H9 (cell line): ENCODE data around the gene KIAA0753. TPM values are rescaled to one million over a fixed set of nuclear protein-coding genes. Genes with fewer than 3 reads are reported as not detected.

Source experiments
- DNase-seq: peaks from one replicate; pipeline ENCODE4 v3.0.0-alpha.2; 2017
- H2AFZ ChIP-seq: one replicate; pipeline ENCODE4 v1.6.1; 2013; ENCODE audit warnings: mild to moderate bottlenecking, low read length, control low read depth, moderate library complexity
- H2AK5ac ChIP-seq: 2 replicates; pipeline ENCODE4 v1.6.1; 2013; ENCODE audit warnings: low read length, control low read depth, mixed read lengths; ENCODE audit not compliant: insufficient read length
- H2BK120ac ChIP-seq: one replicate; pipeline ENCODE4 v1.6.1; 2013; ENCODE audit warnings: low read depth, mild to moderate bottlenecking, low read length, control low read depth, inconsistent platforms; ENCODE audit not compliant: poor library complexity, severe bottlenecking
- H2BK12ac ChIP-seq: 2 replicates; pipeline ENCODE4 v1.6.1; 2013; ENCODE audit warnings: low read length, control low read depth, mixed read lengths, low read depth; ENCODE audit not compliant: insufficient read length
- H2BK15ac ChIP-seq: 2 replicates; pipeline ENCODE4 v1.6.1; 2013; ENCODE audit warnings: low read depth, low read length, control low read depth
- H2BK20ac ChIP-seq: one replicate; pipeline ENCODE4 v1.6.1; 2013; ENCODE audit warnings: low read depth, mild to moderate bottlenecking, low read length, control low read depth, inconsistent platforms; ENCODE audit not compliant: poor library complexity, severe bottlenecking
- H2BK5ac ChIP-seq: 2 replicates; pipeline ENCODE4 v1.6.1; 2013; ENCODE audit warnings: low read length, control low read depth, mixed read lengths; ENCODE audit not compliant: insufficient read length
- H3K14ac ChIP-seq: 2 replicates; pipeline ENCODE4 v1.6.1; 2013; ENCODE audit warnings: low read length, control low read depth; ENCODE audit not compliant: insufficient read depth
- H3K18ac ChIP-seq: 2 replicates; pipeline ENCODE4 v1.6.1; 2013; ENCODE audit warnings: low read depth, mild to moderate bottlenecking, mixed read lengths, low read length, control low read depth; ENCODE audit not compliant: insufficient read length
- H3K23ac ChIP-seq: 2 replicates; pipeline ENCODE4 v1.6.1; 2013; ENCODE audit warnings: low read length, control low read depth, mixed read lengths, low read depth; ENCODE audit not compliant: insufficient read length
- H3K23me2 ChIP-seq: 2 replicates; pipeline ENCODE4 v1.6.1; 2013; ENCODE audit warnings: low read depth, mild to moderate bottlenecking, mixed read lengths, low read length, control low read depth; ENCODE audit not compliant: insufficient read length, poor library complexity, severe bottlenecking
- H3K27ac ChIP-seq: 2 replicates; pipeline ENCODE4 v1.5.1; 2013; ENCODE audit warnings: low read length, control low read depth, mixed read lengths, low read depth; ENCODE audit not compliant: insufficient read length
- H3K27me3 ChIP-seq: 2 replicates; pipeline ENCODE4 v1.6.1; 2013; ENCODE audit warnings: low read length, control low read depth, inconsistent platforms; ENCODE audit not compliant: insufficient read depth
- H3K4ac ChIP-seq: 2 replicates; pipeline ENCODE4 v1.6.1; 2013; ENCODE audit warnings: low read depth, mild to moderate bottlenecking, control low read depth, inconsistent platforms, low read length, moderate library complexity
- H3K4me1 ChIP-seq: 2 replicates; pipeline ENCODE4 v1.6.1; 2013; ENCODE audit warnings: low read length, control low read depth, inconsistent platforms; ENCODE audit not compliant: insufficient read depth
- H3K4me2 ChIP-seq: 2 replicates; pipeline ENCODE4 v1.6.1; 2013; ENCODE audit warnings: low read length, control low read depth, mixed read lengths; ENCODE audit not compliant: insufficient read length, insufficient read depth
- H3K56ac ChIP-seq: 2 replicates; pipeline ENCODE4 v1.6.1; 2013; ENCODE audit warnings: low read depth, mild to moderate bottlenecking, mixed read lengths, low read length, control low read depth; ENCODE audit not compliant: insufficient read length
- H3K79me1 ChIP-seq: 2 replicates; pipeline ENCODE4 v1.6.1; 2013; ENCODE audit warnings: low read depth, mild to moderate bottlenecking, moderate library complexity, low read length, control low read depth, inconsistent platforms; ENCODE audit not compliant: insufficient read depth, poor library complexity, severe bottlenecking
- H3K79me2 ChIP-seq: 2 replicates; pipeline ENCODE4 v1.6.1; 2013; ENCODE audit warnings: low read length, control low read depth, inconsistent platforms; ENCODE audit not compliant: insufficient read depth
- H3K9ac ChIP-seq: 2 replicates; pipeline ENCODE4 v1.6.1; 2013; ENCODE audit warnings: low read length, control low read depth, mixed read lengths; ENCODE audit not compliant: insufficient read length; ENCODE audit errors: extremely low read depth
- H3K9me3 ChIP-seq: one replicate; pipeline ENCODE4 v1.6.1; 2013; ENCODE audit warnings: low read depth, low read length, inconsistent platforms; ENCODE audit not compliant: control insufficient read depth
- H3T11ph ChIP-seq: one replicate; pipeline ENCODE4 v1.6.1; 2013; ENCODE audit warnings: mild to moderate bottlenecking, low read length, control low read depth, inconsistent platforms
- H4K20me1 ChIP-seq: one replicate; pipeline ENCODE4 v1.6.1; 2013; ENCODE audit not compliant: control insufficient read depth, insufficient read length, insufficient read depth
- H4K5ac ChIP-seq: 2 replicates; pipeline ENCODE4 v1.6.1; 2013; ENCODE audit warnings: low read depth, mild to moderate bottlenecking, mixed read lengths, low read length, control low read depth; ENCODE audit not compliant: insufficient read length
- H4K8ac ChIP-seq: replicated peaks from 2 replicates; pipeline ENCODE4 v1.6.1; 2013; ENCODE audit warnings: low read length, control low read depth, mixed read lengths, low read depth; ENCODE audit not compliant: insufficient read length
- H4K91ac ChIP-seq: 2 replicates; pipeline ENCODE4 v1.6.1; 2013; ENCODE audit warnings: low read depth, mild to moderate bottlenecking, moderate library complexity, mixed read lengths, low read length, control low read depth; ENCODE audit not compliant: insufficient read length
- H3K27ac Mint-ChIP-seq, 3 experiments: 2 replicates in 2 of 3; 3 replicates in 1 of 3; pipeline ENCODE4 v1.8.0; 2020 to 2021; ENCODE audit warnings: mixed read lengths in 3 of 3, mild to moderate bottlenecking in 1 of 3, moderate library complexity in 1 of 3
- H3K27me3 Mint-ChIP-seq: 2 replicates; pipeline ENCODE4 v1.8.0; 2021; ENCODE audit warnings: low read depth, mild to moderate bottlenecking, moderate library complexity, mixed read lengths
- H3K36me3 Mint-ChIP-seq, 3 experiments: 2 replicates in 2 of 3; 3 replicates in 1 of 3; pipeline ENCODE4 v1.8.0; 2020 to 2021; ENCODE audit warnings: low read depth in 3 of 3, mixed read lengths in 3 of 3; ENCODE audit not compliant: insufficient read depth in 1 of 3
- H3K4me1 Mint-ChIP-seq, 2 experiments: 2 replicates each; pipeline ENCODE4 v1.8.0; 2020; ENCODE audit warnings: mixed read lengths in 2 of 2
- H3K4me3 Mint-ChIP-seq, 2 experiments: 2 replicates in 1 of 2; 3 replicates in 1 of 2; pipeline ENCODE4 v1.8.0; 2020 to 2021; ENCODE audit warnings: mild to moderate bottlenecking in 2 of 2, mixed read lengths in 2 of 2, moderate library complexity in 1 of 2
- H3K9me3 Mint-ChIP-seq, 2 experiments: 2 replicates in 1 of 2; 3 replicates in 1 of 2; pipeline ENCODE4 v1.8.0; 2020; ENCODE audit warnings: mild to moderate bottlenecking in 2 of 2, mixed read lengths in 2 of 2, moderate library complexity in 1 of 2
- WGBS: extraction: QIAGEN DNeasy Blood & Tissue Kit; methylation state at CpG from one replicate; pipeline ENCODE4 v1.1.7; 2013; ENCODE audit warnings: missing lambda C conversion rate, low lambda C conversion rate, mixed read lengths; ENCODE audit not compliant: insufficient read length; ENCODE audit errors: extremely low coverage; 5-methylcytosine and 5-hydroxymethylcytosine counted together
- total RNA-seq: library from RNA; stranded (reverse); gene quantifications from 2 replicates; pipeline ENCODE4 v1.2.1, GENCODE V29; 2021
- TF ChIP-seq, protein P1 (sequence below): fragments of 200-600 bp; sonication (generic); conservative IDR thresholded peaks from 3 replicates; pipeline ENCODE4 v1.8.0; 2021; ENCODE audit warnings: antibody characterized with exemption, mild to moderate bottlenecking

The KIAA0753 gene
- total RNA-seq, 1 experiment from 2014 or later, result 37.2 TPM

DNA sequence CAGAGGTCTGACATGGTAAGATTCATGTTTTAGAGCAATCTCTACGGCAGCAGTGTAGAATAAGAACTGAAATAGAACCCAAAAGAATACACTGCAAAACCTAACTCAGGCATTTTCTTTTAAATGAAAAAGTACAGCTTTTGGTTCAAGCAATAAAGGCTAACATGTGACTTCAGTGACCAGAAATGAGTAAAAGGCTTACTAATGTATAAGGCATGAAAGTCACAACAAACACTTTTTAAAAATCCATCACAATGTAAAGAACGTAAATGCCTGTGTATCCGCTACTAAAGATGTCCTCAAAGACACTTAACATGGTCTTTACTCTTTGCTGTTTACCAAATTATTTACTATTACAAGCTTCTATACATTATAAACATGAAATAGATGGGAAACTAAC is 16.6 kb downstream of the KIAA0753 start:
- Histone ChIP-seq H4K8ac (no peak overlapping the region), H3K27me3 (no peaks in the 10 kb centered on the region), H2BK20ac (no peak overlapping the region), H2AFZ (no peak overlapping the region), H2AK5ac (no peak overlapping the region), H3K4me1 (no peaks in the 10 kb centered on the region), H3K18ac (no peak overlapping the region), H3K56ac (no peak overlapping the region), H2BK5ac (no peak overlapping the region), H4K5ac (no peak overlapping the region), H3K27ac (no peak overlapping the region), H3K9ac (no peak overlapping the region), H4K91ac (no peak overlapping the region), H3K9me3 (no peaks in the 10 kb centered on the region), H3K79me2 (no peaks in the 10 kb centered on the region), H3T11ph (no peak overlapping the region), H3K14ac (no peak overlapping the region), H3K79me1 (peaks cover 3% of the 10 kb centered on the region), H3K23ac (no peak overlapping the region), H2BK15ac (no peak overlapping the region), H3K4ac (no peak overlapping the region), H2BK12ac (no peak overlapping the region), H4K20me1 (no peaks in the 10 kb centered on the region), H3K4me2 (no peak overlapping the region), H3K23me2 (no peaks in the 10 kb centered on the region), H2BK120ac (no peak overlapping the region)
- Mint-ChIP-seq H3K4me1 (no peaks in the 10 kb centered on the region), H3K9me3 (no peaks in the 10 kb centered on the region), H3K36me3 (peaks cover 8 to 65% (median 51%) of the 10 kb centered on the region in 3 experiments; a peak in 6 of 7 replicates), H3K27ac (no peak overlapping the region), H3K27me3 (no peaks in the 10 kb centered on the region), H3K4me3 (no peak overlapping the region)
- no CpG with 5 or more reads among the region's 3 CpGs for WGBS
- TF ChIP-seq, protein P1, sequence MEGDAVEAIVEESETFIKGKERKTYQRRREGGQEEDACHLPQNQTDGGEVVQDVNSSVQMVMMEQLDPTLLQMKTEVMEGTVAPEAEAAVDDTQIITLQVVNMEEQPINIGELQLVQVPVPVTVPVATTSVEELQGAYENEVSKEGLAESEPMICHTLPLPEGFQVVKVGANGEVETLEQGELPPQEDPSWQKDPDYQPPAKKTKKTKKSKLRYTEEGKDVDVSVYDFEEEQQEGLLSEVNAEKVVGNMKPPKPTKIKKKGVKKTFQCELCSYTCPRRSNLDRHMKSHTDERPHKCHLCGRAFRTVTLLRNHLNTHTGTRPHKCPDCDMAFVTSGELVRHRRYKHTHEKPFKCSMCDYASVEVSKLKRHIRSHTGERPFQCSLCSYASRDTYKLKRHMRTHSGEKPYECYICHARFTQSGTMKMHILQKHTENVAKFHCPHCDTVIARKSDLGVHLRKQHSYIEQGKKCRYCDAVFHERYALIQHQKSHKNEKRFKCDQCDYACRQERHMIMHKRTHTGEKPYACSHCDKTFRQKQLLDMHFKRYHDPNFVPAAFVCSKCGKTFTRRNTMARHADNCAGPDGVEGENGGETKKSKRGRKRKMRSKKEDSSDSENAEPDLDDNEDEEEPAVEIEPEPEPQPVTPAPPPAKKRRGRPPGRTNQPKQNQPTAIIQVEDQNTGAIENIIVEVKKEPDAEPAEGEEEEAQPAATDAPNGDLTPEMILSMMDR, result no peak
- no peak for DNase-seq
